ENCODE measurements around the gene RCN2.

DNA sequence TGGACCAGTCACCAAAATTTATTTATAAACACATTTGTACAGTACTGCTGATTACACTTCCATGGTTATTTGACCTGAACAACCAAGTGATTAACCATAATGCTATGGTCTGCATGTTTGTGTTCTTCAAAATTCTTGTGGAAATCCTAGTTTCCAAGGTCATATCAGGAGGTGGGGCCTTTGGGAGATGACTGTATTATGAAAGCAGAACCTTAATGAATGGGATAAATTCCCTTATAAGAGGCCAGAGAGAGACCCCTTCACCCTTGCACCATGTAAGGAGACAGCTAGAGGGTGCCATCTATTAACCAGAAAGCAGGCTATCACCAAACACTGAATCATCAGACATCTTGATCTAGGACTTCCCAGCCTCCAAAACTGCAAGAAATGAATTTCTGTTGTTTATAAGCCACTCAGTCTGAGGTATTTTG lies 28.3 kb upstream of the RCN2 start:
- TF ChIP-seq TAF1 (IDR thresholded peaks at IDR 0.05; ENCODE audit: borderline replicate concordance, insufficient read depth, low read length): no peak
- TF ChIP-seq, protein P1, sequence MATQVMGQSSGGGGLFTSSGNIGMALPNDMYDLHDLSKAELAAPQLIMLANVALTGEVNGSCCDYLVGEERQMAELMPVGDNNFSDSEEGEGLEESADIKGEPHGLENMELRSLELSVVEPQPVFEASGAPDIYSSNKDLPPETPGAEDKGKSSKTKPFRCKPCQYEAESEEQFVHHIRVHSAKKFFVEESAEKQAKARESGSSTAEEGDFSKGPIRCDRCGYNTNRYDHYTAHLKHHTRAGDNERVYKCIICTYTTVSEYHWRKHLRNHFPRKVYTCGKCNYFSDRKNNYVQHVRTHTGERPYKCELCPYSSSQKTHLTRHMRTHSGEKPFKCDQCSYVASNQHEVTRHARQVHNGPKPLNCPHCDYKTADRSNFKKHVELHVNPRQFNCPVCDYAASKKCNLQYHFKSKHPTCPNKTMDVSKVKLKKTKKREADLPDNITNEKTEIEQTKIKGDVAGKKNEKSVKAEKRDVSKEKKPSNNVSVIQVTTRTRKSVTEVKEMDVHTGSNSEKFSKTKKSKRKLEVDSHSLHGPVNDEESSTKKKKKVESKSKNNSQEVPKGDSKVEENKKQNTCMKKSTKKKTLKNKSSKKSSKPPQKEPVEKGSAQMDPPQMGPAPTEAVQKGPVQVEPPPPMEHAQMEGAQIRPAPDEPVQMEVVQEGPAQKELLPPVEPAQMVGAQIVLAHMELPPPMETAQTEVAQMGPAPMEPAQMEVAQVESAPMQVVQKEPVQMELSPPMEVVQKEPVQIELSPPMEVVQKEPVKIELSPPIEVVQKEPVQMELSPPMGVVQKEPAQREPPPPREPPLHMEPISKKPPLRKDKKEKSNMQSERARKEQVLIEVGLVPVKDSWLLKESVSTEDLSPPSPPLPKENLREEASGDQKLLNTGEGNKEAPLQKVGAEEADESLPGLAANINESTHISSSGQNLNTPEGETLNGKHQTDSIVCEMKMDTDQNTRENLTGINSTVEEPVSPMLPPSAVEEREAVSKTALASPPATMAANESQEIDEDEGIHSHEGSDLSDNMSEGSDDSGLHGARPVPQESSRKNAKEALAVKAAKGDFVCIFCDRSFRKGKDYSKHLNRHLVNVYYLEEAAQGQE (IDR thresholded peaks at IDR 0.05; ENCODE audit: insufficient read depth in 1 of 2, low read depth in 2 of 2, low read length in 2 of 2): no peak
- TF ChIP-seq POLR2AphosphoS5 (IDR thresholded peaks at IDR 0.05; ENCODE audit: low read depth, low read length): no peak
- no peak for TF ChIP-seq SIN3A (IDR thresholded peaks at IDR 0.05; ENCODE audit: borderline replicate concordance, insufficient read depth, low read length)

All from PFSK-1 (cell line).